NCI-H2227 (cell line): ENCODE measurements around the gene HNMT.

Source experiments
- DNase-seq: peaks from one replicate; lab custom pipeline; 2025; ENCODE audit not compliant: unreplicated experiment; lab: John Stamatoyannopoulos, UW

HNMT gene

DNA sequence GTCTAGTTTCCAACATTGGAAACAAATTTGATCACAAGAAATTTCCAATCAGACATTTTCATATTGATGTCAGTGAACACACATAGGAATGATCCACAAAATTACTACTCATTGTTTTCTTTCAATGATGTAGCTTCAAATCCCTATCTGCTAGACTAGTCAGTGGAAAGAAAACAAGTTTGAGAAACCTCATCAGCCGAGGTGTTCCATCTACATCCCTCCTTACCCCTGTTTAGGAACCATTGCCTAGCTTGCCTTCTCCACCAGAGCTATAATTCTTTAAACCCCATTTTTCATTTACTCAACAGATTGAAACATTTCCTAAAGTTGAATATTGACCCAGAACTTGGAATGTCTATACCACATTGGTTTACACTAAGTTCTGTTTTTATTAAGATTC lies 45.3 kb downstream of the HNMT start:
- DNase-seq: no peak

- no peak for DNase-seq
Measured at GRCh38 chr2:138010890-138011289, 46.6 kb downstream of the HNMT start.

DNA sequence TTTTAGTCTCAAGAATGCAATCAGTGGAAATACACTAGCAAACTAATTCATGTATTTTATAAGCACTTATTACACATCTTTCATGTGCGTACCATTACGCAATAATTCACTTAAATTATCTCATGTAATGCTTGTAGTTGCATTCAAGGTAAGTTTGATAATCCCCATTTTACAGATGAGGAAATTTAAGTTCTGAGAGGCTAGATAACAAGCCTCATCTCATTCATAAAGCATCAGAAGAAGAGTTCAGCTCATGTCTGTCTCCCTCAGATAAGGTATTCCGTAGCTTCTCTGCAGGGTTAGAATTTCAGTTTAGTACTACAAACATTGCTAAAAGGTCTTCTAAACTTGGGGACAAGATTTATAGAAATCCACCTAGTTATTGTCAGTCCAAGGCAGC lies 47.8 kb downstream of the HNMT start:
- DNase-seq: no peak

DNA sequence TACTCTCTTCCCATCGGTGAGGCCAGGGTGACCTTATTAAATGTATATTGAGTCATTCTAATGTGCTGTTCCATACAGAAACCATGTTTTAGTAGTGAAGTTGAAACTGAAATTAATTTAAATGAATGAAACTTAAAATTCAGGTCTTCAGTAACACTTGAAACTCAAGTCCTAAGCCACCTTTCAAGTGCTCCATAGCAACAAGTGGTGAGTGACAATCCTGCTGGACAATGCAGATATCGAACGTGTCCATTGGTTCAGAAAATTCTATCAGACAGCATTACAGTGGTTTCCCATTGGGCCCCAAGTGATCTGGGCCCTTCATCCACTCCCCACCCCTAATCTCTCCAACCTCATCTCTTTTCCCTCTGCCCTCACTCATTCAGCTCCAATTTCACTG lies 48.7 kb downstream of the HNMT start:
- no peak for DNase-seq

GRCh38 chr2:138013639-138014038 lies 49.4 kb downstream of the HNMT start:
- no peak for DNase-seq

DNA sequence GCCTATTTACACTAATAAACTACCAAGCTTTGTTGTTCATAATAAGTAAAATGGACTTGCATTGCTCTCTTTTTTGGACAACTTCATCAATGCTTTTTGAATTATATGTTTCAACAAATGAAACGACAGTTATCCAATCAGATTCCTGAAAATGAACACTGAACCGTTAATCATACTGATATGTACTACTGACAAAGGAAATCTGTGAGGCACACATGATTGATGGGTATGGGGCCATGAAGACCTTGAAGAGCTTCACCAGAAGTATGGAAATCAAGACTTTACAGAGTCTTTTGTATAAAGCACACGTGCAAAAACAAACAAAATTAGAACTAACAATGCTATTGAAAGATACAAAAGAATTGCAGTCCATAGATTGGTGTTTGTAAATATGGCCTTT lies 51.2 kb downstream of the HNMT start:
- peak; percentile 34 for DNase-seq

GRCh38 chr2:138016351-138017087 lies 52.2 kb downstream of the HNMT start:
- no peak for DNase-seq

DNA sequence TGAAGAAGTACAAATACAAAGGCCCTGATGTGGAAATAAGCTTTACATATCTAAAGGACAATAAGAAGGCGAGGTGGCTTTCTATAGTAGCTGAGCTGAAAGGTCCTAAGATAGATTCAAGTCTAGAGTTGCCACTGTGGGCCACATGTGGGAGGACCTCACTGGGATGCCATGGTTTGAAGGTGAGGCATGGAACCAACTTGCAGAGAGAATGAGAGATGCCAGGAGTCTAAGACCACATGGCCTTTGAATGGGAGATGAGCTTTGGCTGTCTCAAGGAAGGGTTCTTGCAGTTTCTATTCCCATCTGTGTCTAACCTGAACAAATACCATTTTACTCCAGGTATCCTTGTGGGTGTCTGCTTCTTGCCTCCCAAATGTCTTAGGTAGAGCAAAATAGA lies 53.6 kb downstream of the HNMT start:
- DNase-seq: no peak

DNA sequence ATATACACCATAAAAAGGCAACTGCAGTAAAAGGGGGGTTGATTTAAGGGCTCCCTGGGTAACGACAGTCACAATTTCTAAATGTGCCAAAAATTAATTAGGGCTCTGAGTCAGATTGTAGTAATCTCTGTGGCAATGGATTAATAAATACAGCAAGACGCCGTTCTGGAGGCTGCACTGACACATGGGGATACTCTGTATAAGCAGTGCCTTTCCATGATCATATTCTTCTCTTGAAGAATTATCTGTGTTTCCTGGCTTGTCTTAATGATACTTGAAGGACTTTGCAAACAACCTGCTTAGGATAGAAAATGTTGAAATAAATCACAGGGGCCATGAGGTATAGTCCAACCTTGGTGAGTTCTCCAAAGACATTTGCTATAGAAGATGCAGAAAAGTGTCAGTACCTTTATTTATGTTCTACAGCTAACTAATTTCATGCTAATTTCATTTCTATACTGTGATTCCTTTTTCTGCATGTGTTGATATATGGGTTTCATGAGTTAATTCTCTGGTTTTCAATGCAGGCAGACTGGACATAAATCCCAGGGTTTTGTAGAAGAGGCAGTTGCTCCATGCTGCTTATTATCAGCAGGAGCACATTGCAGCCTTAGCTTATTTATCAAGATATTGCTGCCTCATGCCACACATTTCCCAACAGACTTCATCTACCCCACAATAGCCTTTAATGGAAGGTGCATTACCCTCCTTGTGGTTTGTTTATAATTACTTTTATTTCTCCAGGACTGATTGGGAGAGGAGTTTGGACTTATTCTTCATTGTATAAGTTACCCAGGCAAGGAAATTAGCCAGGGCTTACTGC lies 54.8 kb downstream of the HNMT start:
- no peak for DNase-seq

DNA sequence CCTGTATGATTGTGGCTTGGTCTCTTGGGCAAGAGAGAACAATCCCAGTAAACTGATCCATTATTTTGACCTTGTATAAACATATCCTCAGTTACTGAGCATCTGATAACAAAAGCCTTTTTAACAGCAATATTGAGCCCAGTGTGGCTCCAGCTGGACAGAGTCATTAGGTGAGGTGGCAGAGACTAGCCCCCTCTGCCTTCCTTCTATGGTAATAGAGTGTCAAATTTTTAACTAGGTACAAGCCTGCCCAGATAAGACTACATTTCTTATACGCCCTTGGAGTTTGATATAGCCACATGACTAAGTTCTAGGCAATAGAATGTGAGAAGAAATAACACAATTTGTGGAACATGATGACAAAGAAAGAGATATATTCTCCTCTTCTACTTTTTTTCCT lies 56.2 kb downstream of the HNMT start:
- no peak for DNase-seq

- no peak for DNase-seq
Measured at GRCh38 chr2:138021154-138021553, 56.9 kb downstream of the HNMT start.

GRCh38 chr2:138023298-138023697 lies 59.0 kb downstream of the HNMT start:
- peak; percentile 31 for DNase-seq

DNA sequence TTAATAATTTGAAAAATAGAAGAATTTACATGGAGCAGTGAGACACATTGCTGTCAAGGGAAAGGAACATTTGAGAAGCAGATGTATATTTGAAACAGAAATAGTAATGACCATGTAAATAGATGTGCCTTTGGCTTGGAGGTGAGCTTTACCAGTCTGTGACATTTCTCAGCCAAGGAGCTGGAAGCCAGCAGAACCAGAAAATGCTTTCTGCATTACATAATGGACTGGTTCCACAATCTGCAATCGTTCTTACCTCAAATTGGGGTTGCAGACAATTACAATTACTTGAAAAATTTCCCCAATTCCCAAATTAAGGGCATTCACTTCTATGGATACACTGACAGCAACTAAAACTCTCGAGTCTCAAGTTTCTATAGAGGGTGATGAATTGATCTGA lies 59.7 kb downstream of the HNMT start:
- no peak for DNase-seq

DNA sequence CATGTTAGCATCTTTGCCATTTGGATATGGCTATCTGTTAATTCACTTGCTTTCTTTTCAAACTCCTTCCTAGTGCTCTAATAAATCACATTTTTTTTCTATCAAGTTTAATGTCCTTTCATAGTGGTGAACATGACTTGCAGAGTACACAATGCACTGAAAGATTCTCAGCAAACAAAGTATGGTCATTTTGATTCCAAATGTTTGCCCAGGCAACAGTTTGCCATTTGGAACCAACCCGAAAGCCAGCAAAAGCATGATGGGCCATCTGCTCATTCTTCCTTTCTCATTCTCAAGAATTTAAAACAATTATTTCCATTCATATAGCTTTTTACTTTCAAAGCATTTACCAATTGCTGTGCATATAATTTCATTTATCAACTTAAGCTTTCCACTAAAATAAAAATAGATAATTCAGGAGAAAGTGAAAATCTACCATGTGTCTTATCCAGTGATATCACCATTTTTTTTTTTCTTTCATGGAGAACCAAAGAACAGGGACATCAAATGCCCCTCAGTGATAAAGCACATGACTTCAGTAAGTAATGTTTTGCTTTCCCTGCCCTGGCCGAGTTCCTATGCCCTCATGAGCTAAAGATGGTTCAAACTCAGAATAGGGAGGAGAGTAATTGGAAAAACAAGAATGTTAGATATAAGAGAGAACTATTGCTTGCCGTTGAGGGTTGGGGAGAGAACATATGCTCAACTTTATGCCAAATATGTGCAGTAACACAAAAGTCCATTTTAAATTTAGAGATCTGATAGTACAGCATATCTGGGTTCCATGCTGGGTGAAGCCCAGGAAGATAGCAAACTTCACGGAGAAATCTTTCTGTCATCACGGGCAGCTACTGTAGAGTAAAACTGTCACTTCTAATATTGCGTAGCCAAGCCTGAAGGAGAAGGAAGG lies 62.1 kb downstream of the HNMT start:
- DNase-seq: no peak

DNA sequence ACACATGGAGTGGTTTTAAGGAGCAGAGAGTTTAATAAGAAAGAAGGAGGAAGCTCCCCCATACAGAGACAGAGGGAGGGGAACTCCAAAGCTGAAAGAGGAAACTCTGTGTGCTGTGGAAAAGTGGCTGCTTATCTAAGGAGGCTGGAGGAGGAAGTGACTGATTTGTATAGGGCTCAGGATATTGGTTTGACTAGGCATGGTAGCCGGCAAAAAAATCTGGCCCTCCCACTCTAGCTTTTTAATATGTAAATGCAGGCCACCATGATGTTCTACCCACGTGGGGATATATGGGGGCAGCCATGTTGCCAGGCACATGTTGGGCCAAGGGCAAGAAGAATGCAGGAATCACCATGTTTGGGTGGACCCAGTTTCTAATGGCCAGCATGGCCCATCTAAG lies 64.3 kb downstream of the HNMT start:
- DNase-seq: no peak

GRCh38 chr2:138029276-138029675 lies 65.0 kb downstream of the HNMT start:
- DNase-seq: no peak

DNA sequence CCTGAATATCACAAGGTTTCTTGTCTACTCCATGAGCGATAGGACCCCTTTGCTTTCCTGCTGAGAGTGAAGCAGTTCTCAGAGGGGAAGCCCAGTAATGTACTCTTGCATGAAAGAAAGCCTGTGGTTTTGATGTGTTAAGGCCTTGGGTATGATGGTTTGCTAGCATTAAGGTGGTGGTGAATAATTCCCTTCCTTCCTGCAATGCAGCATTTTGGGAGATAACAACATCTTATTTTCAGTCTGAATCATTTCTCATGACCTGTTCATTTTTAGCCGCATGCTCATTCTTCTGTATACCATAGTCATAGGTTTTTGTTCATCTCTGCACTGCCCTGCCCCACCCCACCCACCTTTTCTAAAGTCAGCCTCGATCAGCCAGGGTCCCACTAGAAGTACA lies 66.2 kb downstream of the HNMT start:
- DNase-seq: no peak

- DNase-seq: no peak
Measured at GRCh38 chr2:138032334-138032733, 68.1 kb downstream of the HNMT start.

DNA sequence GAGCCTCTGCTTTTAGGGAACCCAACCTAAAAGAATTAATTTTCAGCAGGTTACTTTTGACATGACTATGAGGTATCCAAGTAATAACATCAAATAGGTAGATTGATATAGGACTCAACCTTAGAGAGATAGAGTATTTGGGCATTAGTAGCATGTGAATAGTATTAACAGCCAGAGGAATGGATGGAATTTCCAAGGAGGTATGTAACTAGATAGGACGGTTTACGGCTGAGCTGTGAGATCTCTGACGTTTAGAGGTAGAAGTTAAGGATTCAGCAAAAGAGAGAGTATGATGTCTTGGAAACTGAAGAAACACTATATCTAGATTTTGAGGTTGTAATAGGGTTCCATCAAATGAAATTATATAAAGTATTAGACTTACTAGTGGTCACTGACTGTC lies 70.3 kb downstream of the HNMT start:
- DNase-seq: no peak

DNA sequence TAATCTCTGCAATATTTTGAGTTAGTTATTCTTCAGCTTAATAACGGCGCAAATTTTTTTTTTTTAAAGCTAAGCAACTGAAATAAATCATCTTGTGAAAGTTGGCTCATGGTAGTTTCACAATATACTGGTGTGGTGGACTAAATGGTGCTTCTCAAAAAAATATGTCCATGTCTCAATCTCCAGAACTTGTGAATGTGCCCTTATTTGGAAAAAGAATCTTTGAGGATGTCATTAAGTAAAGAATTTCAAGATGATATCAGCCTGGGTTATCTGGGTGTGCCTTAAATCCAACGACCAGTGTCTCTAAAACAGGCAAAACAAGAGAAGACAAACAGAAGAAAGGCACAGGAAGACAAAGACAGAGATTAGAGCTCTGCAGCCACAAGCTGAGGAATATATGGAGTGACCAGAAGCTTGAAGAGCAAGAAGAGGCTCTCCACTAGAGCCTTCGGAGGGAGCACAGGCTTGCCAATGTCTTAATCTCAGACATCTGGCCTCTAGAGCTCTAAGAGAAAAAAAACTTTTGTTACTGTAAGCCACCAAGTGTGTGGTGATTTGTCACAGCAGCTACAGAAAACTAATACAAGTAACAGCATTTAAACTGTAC lies 71.4 kb downstream of the HNMT start:
- DNase-seq: no peak

GRCh38 chr2:138036522-138036921 lies 72.2 kb downstream of the HNMT start:
- DNase-seq: no peak
